GM12874 (cell line): ENCODE data around the gene RETREG3.

Experiments used
- CTCF ChIP-seq: IDR thresholded peaks from 2 replicates; pipeline ENCODE4 v1.5.1; 2011; ENCODE audit warnings: low read depth, mild to moderate bottlenecking, control low read depth, low read length, moderate library complexity; ENCODE audit not compliant: insufficient read depth

The RETREG3 gene

GRCh38 chr17:42617956-42618431, 8.8 kb upstream of the RETREG3 start:
- no peak for TF ChIP-seq CTCF

GRCh38 chr17:42613699-42614295, 4.6 kb upstream of the RETREG3 start:
- TF ChIP-seq CTCF = no peak

- no peak for TF ChIP-seq CTCF
Observed at GRCh38 chr17:42612013-42612412, 2.8 kb upstream of the RETREG3 start.

GRCh38 chr17:42608305-42609181, 631 bp downstream of the RETREG3 start:
- no peak for TF ChIP-seq CTCF

GRCh38 chr17:42607769-42608168, 1.4 kb downstream of the RETREG3 start:
- TF ChIP-seq CTCF = no peak

GRCh38 chr17:42603318-42603717, 5.9 kb downstream of the RETREG3 start:
- TF ChIP-seq CTCF = no peak

- TF ChIP-seq CTCF = no peak
Observed at GRCh38 chr17:42598905-42599304, 10.3 kb downstream of the RETREG3 start.
